GM23248 (cell line): Measurements from ENCODE around the gene KIF5A.

Source experiments
- EZH2 ChIP-seq: fragments of 200-600 bp; sonication (generic); IDR thresholded peaks from 2 replicates; pipeline ENCODE4 v1.6.1; 2018; ENCODE audit warnings: antibody characterized with exemption, mild to moderate bottlenecking; ENCODE audit not compliant: insufficient read depth, poor library complexity, severe bottlenecking
- EZH2phosphoT487 ChIP-seq: fragments of 200-600 bp; sonication (generic); IDR thresholded peaks from 2 replicates; pipeline ENCODE4 v1.6.1; 2018; ENCODE audit warnings: antibody characterized with exemption, moderate library complexity, mild to moderate bottlenecking, low read depth; ENCODE audit not compliant: insufficient read depth

GRCh38 chr12:57607958-57608663, 58.3 kb downstream of the KIF5A start:
- TF ChIP-seq EZH2phosphoT487 (no peak), EZH2 (no peak)
